22Rv1 (cell line): ENCODE data around the gene CUTA.

ENCODE experiments used
- ZFX ChIP-seq: fragments of 450-650 bp; IDR thresholded peaks from 2 replicates; pipeline ENCODE4 v1.6.1; 2017; ENCODE audit warnings: antibody characterized with exemption, borderline replicate concordance
- TF ChIP-seq, protein P1 (sequence below): fragments of 450-650 bp; IDR thresholded peaks from 2 replicates; pipeline ENCODE4 v1.5.1; 2017; ENCODE audit warnings: mild to moderate bottlenecking

DNA sequence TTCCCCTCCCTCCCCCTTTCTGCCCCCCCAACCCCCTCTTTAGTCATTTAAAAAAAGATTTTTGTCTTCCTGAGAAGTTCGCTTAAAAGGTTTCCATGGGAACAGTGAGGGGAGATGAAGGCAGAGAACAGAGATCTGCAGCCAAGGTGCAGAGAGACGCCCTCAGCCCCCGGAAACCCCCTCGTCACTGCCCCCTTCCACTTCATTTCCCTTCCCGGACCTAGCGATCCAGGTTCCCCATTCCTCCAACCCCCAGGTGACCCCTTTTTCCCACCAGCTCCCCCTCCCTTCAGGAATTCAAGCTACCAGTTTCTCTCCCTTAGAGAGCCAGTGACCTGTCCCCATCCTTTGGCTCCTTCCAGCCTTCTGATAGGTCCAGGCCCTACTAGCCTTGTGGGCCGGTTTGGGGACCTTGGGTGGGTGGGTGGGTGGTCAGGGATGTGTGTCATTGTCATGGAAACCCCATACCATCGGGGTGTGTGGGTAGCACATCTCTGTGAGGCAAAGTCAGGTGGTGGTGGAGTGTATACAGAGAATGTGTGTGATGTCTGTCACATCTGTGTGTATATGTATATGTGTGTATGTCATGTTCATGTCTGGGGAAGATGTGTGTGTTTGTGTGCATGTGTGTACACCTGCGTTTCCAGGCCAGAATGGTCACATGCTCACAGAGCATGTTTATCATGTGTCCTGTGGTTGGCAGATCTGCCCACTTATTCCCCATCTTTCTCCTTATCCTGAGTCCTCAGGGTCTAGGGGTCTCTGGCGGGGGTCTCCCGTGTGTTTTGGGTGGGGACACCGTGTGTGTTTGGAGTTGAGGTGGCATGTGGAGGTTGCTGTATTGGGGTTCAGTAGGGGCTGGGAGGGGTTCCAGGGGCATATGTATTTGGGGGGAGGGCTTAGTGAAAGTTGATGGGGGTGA lies 8.9 kb upstream of the CUTA start:
- TF ChIP-seq, protein P1, sequence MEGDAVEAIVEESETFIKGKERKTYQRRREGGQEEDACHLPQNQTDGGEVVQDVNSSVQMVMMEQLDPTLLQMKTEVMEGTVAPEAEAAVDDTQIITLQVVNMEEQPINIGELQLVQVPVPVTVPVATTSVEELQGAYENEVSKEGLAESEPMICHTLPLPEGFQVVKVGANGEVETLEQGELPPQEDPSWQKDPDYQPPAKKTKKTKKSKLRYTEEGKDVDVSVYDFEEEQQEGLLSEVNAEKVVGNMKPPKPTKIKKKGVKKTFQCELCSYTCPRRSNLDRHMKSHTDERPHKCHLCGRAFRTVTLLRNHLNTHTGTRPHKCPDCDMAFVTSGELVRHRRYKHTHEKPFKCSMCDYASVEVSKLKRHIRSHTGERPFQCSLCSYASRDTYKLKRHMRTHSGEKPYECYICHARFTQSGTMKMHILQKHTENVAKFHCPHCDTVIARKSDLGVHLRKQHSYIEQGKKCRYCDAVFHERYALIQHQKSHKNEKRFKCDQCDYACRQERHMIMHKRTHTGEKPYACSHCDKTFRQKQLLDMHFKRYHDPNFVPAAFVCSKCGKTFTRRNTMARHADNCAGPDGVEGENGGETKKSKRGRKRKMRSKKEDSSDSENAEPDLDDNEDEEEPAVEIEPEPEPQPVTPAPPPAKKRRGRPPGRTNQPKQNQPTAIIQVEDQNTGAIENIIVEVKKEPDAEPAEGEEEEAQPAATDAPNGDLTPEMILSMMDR = no peak
- TF ChIP-seq ZFX = no peak
